T-cell (primary cell): Measurements from ENCODE around the gene PKIB. TPM values are rescaled to one million over a fixed set of nuclear protein-coding genes. Genes with fewer than 3 reads are reported as not detected.

Experiments used
- ATAC-seq, 4 experiments: fragments of 200-7000 bp in 3 of 4; fragments of 150-1000 bp in 1 of 4; cut with Tn5 transposase; replicated peaks in 1 of 4; 1 replicate in 3 of 4; 2 replicates in 1 of 4; pipeline ENCODE4 v1.10.0; 2021; ENCODE audit warnings: moderate library complexity in 3 of 4, mild to moderate bottlenecking in 2 of 4, moderate number of reproducible peaks in 1 of 4
- CTCF ChIA-PET, 2 donors: fragments of 300-600 bp; sonication (Branson Sonifier 250); formaldehyde crosslinking; loops; one replicate each; lab custom pipeline; 2022; ENCODE audit warnings: antibody characterized with exemption in 2 of 2; lab: Charles Lee
- POLR2A ChIA-PET, 2 donors: fragments of 300-600 bp; sonication (Branson Sonifier 250); formaldehyde crosslinking; loops; one replicate each; lab custom pipeline; 2022; ENCODE audit warnings: antibody characterized with exemption in 2 of 2; lab: Charles Lee
- DNase-seq, 35 experiments: peaks; one replicate each; pipeline versions ENCODE4 v3.0.0 to v3.0.0-alpha.2; 2013 to 2023
- H3K27ac ChIP-seq: one replicate; pipeline ENCODE4 v1.5.1; 2013; ENCODE audit warnings: low read length
- H3K27me3 ChIP-seq, 2 experiments: replicated peaks in 1 of 2; 1 replicate in 1 of 2; 2 replicates in 1 of 2; pipeline versions ENCODE4 v1.6.1 to v1.7.0; 2013; ENCODE audit warnings: low read length in 1 of 2, mixed read lengths in 1 of 2; ENCODE audit not compliant: control insufficient read depth in 2 of 2, insufficient read depth in 2 of 2; ENCODE audit errors: extremely low read depth in 1 of 2
- H3K36me3 ChIP-seq, 2 donors: 1 replicate in 1 of 2; 2 replicates in 1 of 2; pipeline versions ENCODE4 v1.6.1 to v1.7.0; 2013; ENCODE audit warnings: low read length in 1 of 2; ENCODE audit not compliant: control insufficient read depth in 2 of 2, insufficient read depth in 1 of 2; ENCODE audit errors: extremely low read depth in 1 of 2
- H3K4me1 ChIP-seq, 2 experiments: 1 replicate in 1 of 2; 2 replicates in 1 of 2; pipeline versions ENCODE4 v1.6.1 to v1.7.0; 2013; ENCODE audit warnings: low read length in 2 of 2, mixed read lengths in 1 of 2; ENCODE audit not compliant: insufficient read depth in 2 of 2, control insufficient read depth in 1 of 2; ENCODE audit errors: extremely low read depth in 1 of 2
- H3K4me3 ChIP-seq, 2 donors: 1 replicate in 1 of 2; 2 replicates in 1 of 2; pipeline versions ENCODE4 v1.5.1 to v1.7.0; 2013; ENCODE audit warnings: mild to moderate bottlenecking in 2 of 2, low read length in 1 of 2, moderate library complexity in 1 of 2; ENCODE audit not compliant: control insufficient read depth in 1 of 2; ENCODE audit errors: extremely low read depth in 1 of 2
- H3K9me3 ChIP-seq: 2 replicates; pipeline ENCODE4 v1.7.0; 2013
- H3K27ac Mint-ChIP-seq, 2 donors: one replicate each; pipeline ENCODE4 v1.8.0; 2020 to 2021; ENCODE audit warnings: mild to moderate bottlenecking in 2 of 2, mixed read lengths in 2 of 2
- H3K27me3 Mint-ChIP-seq, 2 donors: one replicate each; pipeline ENCODE4 v1.8.0; 2021 to 2022; ENCODE audit warnings: mixed read lengths in 2 of 2
- H3K36me3 Mint-ChIP-seq: one replicate; pipeline ENCODE4 v1.8.0; 2021; ENCODE audit warnings: mixed read lengths
- H3K4me1 Mint-ChIP-seq, 3 donors: one replicate each; pipeline ENCODE4 v1.8.0; 2020 to 2022; ENCODE audit warnings: mixed read lengths in 3 of 3, mild to moderate bottlenecking in 1 of 3
- H3K4me3 Mint-ChIP-seq, 3 donors: one replicate each; pipeline ENCODE4 v1.8.0; 2020 to 2022; ENCODE audit warnings: mild to moderate bottlenecking in 3 of 3, mixed read lengths in 3 of 3, moderate library complexity in 3 of 3
- H3K9me3 Mint-ChIP-seq, 3 donors: one replicate each; pipeline ENCODE4 v1.8.0; 2020 to 2022; ENCODE audit warnings: mixed read lengths in 3 of 3
- WGBS: methylation state at CpG from one replicate; pipeline ENCODE4 v1.1.5; 2013; ENCODE audit warnings: missing lambda C conversion rate; ENCODE audit not compliant: insufficient coverage; 5-methylcytosine and 5-hydroxymethylcytosine counted together
- total RNA-seq, 35 experiments: library from RNA in 6 of 35; stranded (reverse) in 6 of 35; fragments of 120-200 nt in 1 of 35; gene quantifications; one replicate each; pipeline versions ENCODE4 v1.2.1 to v1.2.4 and lab custom pipeline; 2013 to 2026

PKIB gene
- total RNA-seq, 5 donors from 2014 or later (not counting 1 experiment from before 2014, with no cell fraction given), result 0.47 to 2.1 (median 1.1) TPM

- Mint-ChIP-seq H3K27ac (no peak overlapping the region), H3K9me3 (no peaks in the 10 kb centered on the region), H3K36me3 (no peaks in the 10 kb centered on the region), H3K4me3 (no peak overlapping the region), H3K4me1 (no peaks in the 10 kb centered on the region), H3K27me3 (peaks cover 0 to 5% of the 10 kb centered on the region in 2 donors)
- CTCF ChIA-PET, result interaction anchor here in 1 of 2 donors (0.6 kb wide), 1 partner anchor 86 kb away, joined by 4 read pairs; no protein-coding TSS in a partner anchor
- Histone ChIP-seq H3K9me3 (no peaks in the 10 kb centered on the region), H3K27ac (no peak overlapping the region), H3K27me3 (no peaks in the 10 kb centered on the region), H3K4me3 (no peak overlapping the region), H3K36me3 (no peaks in the 10 kb centered on the region), H3K4me1 (no peaks in the 10 kb centered on the region)
- POLR2A ChIA-PET, result no interaction called here
- DNase-seq, result no peak
- no peak for ATAC-seq
These were observed 41.4 kb downstream of the PKIB start for GRCh38 chr6:122651604-122652003.

DNA sequence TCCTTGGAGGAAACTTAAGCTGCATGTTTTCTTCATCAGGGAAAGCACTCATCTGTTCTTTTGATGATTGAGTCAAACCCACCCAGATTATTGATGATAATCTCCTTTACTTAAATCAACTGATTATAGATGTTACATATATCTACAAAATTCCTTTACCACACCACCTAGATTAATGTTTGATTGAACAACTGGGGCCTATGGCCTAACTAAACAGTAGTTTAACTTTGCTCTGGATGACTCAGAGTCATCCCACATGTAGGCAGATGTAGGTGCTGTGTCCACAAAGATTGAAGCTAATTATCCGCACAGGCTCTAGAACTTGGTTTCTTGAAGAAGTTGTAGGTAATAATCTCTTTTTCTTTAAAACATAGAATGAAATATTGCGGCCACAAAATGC is 42.2 kb downstream of the PKIB start:
- no peaks in the 10 kb centered on the region for H3K36me3 ChIP-seq
- Mint-ChIP-seq H3K4me3 (no peak overlapping the region), H3K27me3 (peaks cover 0 to 5% of the 10 kb centered on the region in 2 donors), H3K27ac (no peak overlapping the region), H3K36me3 (no peaks in the 10 kb centered on the region), H3K9me3 (no peaks in the 10 kb centered on the region), H3K4me1 (no peaks in the 10 kb centered on the region)
- H3K4me3 ChIP-seq, result no peak overlapping the region
- DNase-seq (no peak), ATAC-seq (no peak)
- H3K27me3 ChIP-seq, result no peaks in the 10 kb centered on the region
- ChIA-PET POLR2A (no interaction called here), CTCF (interaction anchor here in 1 of 2 donors (0.6 to 0.7 kb wide), 2 partner anchors 72 to 86 kb away, joined by 3 to 4 read pairs; no protein-coding TSS in a partner anchor)
- no peak overlapping the region for H3K27ac ChIP-seq
- no peaks in the 10 kb centered on the region for H3K9me3 ChIP-seq
- H3K4me1 ChIP-seq, result no peaks in the 10 kb centered on the region
- WGBS, result no CpG with 5 or more reads among the region's 2 CpGs

GRCh38 chr6:122653094-122653493 is 42.9 kb downstream of the PKIB start:
- Mint-ChIP-seq H3K36me3 (no peaks in the 10 kb centered on the region), H3K27ac (no peak overlapping the region), H3K4me1 (no peaks in the 10 kb centered on the region), H3K9me3 (no peaks in the 10 kb centered on the region), H3K27me3 (peaks cover 0 to under 1% of the 10 kb centered on the region in 2 donors), H3K4me3 (no peak overlapping the region)
- no peaks in the 10 kb centered on the region for H3K9me3 ChIP-seq
- ATAC-seq (no peak), DNase-seq (no peak)
- no peak overlapping the region for H3K4me3 ChIP-seq
- WGBS, result no CpG with 5 or more reads among the region's 2 CpGs
- no peaks in the 10 kb centered on the region for H3K36me3 ChIP-seq
- H3K27ac ChIP-seq, result no peak overlapping the region
- H3K4me1 ChIP-seq, result no peaks in the 10 kb centered on the region
- POLR2A ChIA-PET, result no interaction called here
- CTCF ChIA-PET, result no interaction called here
- H3K27me3 ChIP-seq, result no peaks in the 10 kb centered on the region

DNA sequence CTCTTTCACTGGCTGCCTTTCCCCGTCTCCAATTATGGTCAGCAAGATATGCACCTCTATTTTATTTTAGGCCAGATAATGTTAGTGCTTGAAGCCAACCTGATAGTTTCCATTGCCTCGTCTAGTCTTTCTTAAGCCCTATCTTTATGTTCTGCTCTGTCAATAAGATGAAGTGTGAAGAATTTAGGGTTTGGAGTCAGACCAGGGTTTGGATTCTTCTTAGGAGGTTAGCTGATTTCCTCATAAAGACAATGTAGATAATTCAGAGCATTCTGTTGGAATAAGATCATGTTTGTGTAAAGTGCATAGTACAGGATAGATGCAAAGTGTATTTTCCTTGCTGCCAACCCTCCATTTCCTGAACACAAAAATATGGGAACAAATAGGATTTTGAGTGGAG is 43.8 kb downstream of the PKIB start:
- H3K4me1 Mint-ChIP-seq, result no peaks in the 10 kb centered on the region
- no peak for DNase-seq
- no peak overlapping the region for H3K4me3 ChIP-seq
- WGBS, result no CpG with 5 or more reads among the region's 2 CpGs
- H3K4me1 ChIP-seq, result no peaks in the 10 kb centered on the region
- POLR2A ChIA-PET, result no interaction called here
- no peaks in the 10 kb centered on the region for H3K9me3 ChIP-seq
- no peaks in the 10 kb centered on the region for H3K27me3 ChIP-seq
- H3K9me3 Mint-ChIP-seq, result no peaks in the 10 kb centered on the region
- CTCF ChIA-PET, result no interaction called here
- H3K27ac Mint-ChIP-seq, result no peak overlapping the region
- H3K4me3 Mint-ChIP-seq, result no peak overlapping the region
- no peaks in the 10 kb centered on the region for H3K36me3 Mint-ChIP-seq
- no peak overlapping the region for H3K27ac ChIP-seq
- no peaks in the 10 kb centered on the region for H3K36me3 ChIP-seq
- ATAC-seq, result no peak
- no peaks in the 10 kb centered on the region for H3K27me3 Mint-ChIP-seq

GRCh38 chr6:122657601-122658000 is 47.4 kb downstream of the PKIB start:
- POLR2A ChIA-PET, result no interaction called here
- WGBS, result no CpG with 5 or more reads among the region's 1 CpG
- no peak overlapping the region for H3K4me3 Mint-ChIP-seq

GRCh38 chr6:122660296-122660695 is 50.1 kb downstream of the PKIB start:
- Histone ChIP-seq H3K4me3 (no peak overlapping the region), H3K27ac (no peak overlapping the region), H3K4me1 (no peaks in the 10 kb centered on the region), H3K27me3 (no peaks in the 10 kb centered on the region), H3K9me3 (no peaks in the 10 kb centered on the region), H3K36me3 (no peaks in the 10 kb centered on the region)
- Mint-ChIP-seq H3K27me3 (peaks cover 0 to 9% of the 10 kb centered on the region in 2 donors), H3K4me3 (no peak overlapping the region), H3K9me3 (no peaks in the 10 kb centered on the region), H3K4me1 (no peaks in the 10 kb centered on the region), H3K36me3 (no peaks in the 10 kb centered on the region), H3K27ac (no peak overlapping the region)
- DNase-seq (no peak), ATAC-seq (no peak)
- ChIA-PET CTCF (no interaction called here), POLR2A (no interaction called here)
- no CpG with 5 or more reads among the region's 3 CpGs for WGBS

More at GRCh38 chr6:122657601-122658000, 47.4 kb downstream of the PKIB start:
- Mint-ChIP-seq H3K27ac (no peak overlapping the region), H3K36me3 (no peaks in the 10 kb centered on the region), H3K9me3 (no peaks in the 10 kb centered on the region), H3K4me1 (no peaks in the 10 kb centered on the region), H3K27me3 (peaks cover 0 to under 1% of the 10 kb centered on the region in 2 donors)
- H3K9me3 ChIP-seq, result no peaks in the 10 kb centered on the region
- H3K27me3 ChIP-seq, result no peaks in the 10 kb centered on the region
- no peaks in the 10 kb centered on the region for H3K36me3 ChIP-seq
- no peak for DNase-seq
- CTCF ChIA-PET, result no interaction called here
- no peaks in the 10 kb centered on the region for H3K4me1 ChIP-seq
- no peak for ATAC-seq
- no peak overlapping the region for H3K4me3 ChIP-seq
- no peak overlapping the region for H3K27ac ChIP-seq

DNA sequence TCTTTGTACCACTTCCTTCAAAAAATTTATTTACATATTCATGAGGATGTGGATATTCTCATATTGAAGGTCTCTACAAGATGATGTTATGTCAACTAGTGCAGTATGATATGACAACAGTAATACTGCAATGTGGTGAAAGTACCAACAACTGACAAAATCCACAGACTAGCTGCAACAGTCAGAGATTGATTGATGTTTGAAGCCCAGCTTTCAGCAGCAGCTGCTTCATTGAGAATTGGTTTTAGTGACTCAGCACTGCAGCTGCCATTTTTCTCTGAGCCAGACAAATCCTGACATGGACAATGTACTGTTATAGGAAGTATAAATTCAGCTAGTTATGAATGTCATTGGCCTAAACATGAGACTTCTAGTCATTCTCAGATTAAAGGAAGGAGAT is 53.8 kb downstream of the PKIB start:
- Mint-ChIP-seq H3K4me3 (no peak overlapping the region), H3K9me3 (no peaks in the 10 kb centered on the region), H3K27ac (no peak overlapping the region), H3K36me3 (no peaks in the 10 kb centered on the region), H3K27me3 (peaks cover 0 to 9% of the 10 kb centered on the region in 2 donors), H3K4me1 (no peaks in the 10 kb centered on the region)
- Histone ChIP-seq H3K27me3 (no peaks in the 10 kb centered on the region), H3K27ac (no peak overlapping the region), H3K4me1 (no peaks in the 10 kb centered on the region), H3K36me3 (no peaks in the 10 kb centered on the region), H3K9me3 (no peaks in the 10 kb centered on the region), H3K4me3 (no peak overlapping the region)
- ChIA-PET POLR2A (no interaction called here), CTCF (no interaction called here)
- no peak for ATAC-seq
- DNase-seq, result no peak
